Measurements from ENCODE around the gene DCTN2.
"Not testable (repeated sequence)": the region's sequence is repeated elsewhere in the genome, so short reads cannot be mapped to it uniquely, and the experiment has no call there.

DCTN2 gene

DNA sequence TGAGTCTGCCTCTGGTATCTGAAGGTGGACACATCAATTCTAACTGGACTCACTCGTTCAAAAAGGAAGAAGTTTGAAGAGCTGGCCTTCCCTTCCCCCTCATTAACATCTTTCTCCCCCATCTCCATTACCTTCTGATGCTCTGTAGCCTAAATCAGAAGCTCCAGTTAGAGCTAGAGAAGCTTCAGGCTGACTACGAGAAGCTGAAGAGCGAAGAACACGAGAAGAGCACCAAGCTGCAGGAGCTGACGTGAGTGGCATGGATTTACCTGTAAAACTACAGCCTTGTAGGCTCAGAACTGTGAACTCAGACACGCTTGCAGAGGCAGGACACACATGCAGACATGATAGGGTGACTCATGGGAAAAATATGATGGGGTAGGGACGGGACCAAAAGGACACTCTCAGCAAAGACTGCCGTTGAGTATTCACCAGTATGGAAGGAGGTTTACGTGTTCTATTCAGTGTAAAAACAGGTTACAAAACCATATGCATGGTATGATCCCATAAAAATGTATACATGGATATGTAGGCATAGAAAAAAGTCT, 29.7 kb upstream of the DCTN2 start:
- no peak for DNase-seq

DNA sequence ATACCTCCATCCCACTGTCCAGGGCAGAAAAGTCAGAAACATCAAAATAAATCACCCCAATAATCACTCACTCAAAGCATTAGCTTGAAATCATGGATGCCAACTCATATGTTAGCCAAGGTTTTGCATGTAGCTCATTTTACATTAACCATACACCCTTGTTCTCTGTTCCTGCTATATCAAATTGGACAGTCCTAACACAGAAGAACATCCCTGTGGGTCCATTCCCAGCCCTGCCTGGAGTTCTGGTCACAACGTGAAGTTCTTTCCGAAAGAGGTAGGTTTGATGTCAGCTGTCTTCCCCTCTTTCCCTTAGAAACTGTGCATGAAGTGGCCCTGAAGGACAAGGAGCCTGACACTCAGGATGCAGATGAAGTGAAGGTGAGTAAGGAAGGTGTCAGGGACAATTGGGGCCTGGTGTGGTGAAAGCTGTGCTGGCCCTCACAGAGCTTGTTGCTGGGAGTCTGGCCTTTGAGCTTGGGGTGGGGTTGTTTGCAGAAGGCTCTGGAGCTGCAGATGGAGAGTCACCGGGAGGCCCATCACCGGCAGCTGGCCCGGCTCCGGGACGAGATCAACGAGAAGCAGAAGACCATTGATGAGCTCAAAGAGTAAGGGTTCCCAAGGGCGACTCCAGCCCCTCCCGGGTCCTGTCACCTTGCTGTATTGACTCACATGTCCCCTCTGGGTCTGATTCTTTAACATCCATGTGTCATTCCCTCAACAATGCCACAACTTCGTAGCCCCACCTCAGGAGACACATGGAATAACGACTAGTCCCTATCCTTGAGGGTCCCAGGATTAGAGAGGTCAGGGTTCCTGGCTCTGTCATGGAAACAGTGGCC, 29.0 kb upstream of the DCTN2 start:
- DNase-seq, result no peak

DNA sequence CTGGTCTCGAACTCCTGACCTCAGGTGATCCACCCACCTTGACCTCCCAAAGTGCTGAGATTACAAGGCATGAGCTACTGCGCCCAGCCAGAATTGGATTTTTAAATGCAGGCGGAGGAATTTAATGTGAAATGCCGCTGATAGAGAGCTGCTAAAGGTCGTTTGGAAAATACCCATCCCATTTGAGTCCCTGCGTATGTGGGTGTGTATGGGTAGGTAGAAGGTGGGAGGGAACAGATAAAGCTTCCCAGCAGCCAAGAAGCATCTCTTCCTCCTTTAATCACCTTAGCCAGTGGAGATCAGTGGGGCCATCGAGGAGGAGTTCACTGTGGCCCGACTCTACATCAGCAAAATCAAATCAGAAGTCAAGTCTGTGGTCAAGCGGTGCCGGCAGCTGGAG, 27.8 kb upstream of the DCTN2 start:
- no peak for DNase-seq

DNA sequence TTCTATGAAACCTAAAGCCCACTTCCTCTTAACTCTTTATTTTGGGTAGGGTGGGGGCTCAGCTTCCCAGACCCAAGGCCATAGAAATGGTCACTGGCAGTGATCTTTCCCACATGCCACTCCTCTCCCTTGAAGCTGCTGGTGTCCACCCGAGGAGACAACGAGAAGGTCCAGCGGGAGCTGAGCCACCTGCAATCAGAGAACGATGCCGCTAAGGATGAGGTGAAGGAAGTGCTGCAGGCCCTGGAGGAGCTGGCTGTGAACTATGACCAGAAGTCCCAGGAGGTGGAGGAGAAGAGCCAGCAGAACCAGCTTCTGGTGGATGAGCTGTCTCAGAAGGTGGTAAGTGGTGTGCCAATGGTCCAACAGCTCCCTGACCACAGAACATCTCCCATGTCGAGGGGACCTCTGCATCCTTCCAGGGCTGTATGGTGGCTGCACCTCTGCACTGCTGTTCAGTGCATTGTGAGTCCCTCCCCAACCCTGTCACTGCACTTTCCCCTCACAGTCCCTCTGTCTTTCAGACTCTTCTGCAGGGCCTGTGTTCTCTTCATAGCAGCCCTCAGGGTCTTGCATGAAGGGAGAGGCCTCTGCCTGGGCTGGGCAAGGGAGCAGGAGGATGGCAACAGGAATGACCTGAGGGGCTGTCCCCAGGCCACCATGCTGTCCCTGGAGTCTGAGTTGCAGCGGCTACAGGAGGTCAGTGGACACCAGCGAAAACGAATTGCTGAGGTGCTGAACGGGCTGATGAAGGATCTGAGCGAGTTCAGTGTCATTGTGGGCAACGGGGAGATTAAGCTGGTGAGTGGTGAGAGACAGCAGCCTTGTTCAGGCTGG, 25.2 kb upstream of the DCTN2 start:
- DNase-seq, result no peak

DNA sequence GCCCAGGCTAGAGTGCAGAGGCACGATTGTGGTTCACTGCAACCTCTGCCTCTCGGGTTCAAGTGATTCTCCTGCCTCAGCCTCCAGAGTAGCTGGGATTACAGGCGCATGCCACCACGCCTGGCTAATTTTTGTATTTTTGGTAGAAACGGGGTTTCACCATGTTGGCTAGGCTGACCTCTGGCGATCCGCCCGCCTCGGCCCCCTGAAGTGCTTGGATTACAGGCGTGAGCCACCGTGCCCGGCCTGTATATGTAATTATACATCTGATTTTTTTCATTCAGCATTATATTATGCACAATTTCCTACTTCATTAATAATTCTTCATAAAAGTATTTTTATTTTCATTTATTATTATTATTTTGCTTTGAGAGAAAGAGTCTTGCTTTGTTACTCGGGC, 23.4 kb upstream of the DCTN2 start:
- DNase-seq, result not testable (repeated sequence)

DNA sequence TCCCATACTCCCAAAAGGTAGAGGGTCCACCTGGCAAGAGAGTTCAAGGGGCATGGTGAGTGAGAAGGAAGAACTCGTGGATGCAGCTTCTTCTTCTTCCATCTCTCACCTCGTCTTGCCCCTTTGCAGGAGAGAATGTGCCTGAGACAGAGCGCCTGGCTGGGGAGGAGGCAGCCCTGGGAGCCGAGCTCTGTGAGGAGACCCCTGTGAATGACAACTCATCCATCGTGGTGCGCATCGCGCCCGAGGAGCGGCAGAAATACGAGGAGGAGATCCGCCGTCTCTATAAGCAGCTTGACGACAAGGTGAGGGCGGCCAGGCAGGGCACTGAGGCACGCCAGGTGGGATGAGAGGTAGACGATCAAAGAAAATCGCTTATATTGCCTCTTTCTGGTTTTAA, 22.9 kb upstream of the DCTN2 start:
- DNase-seq, result no peak

DNA sequence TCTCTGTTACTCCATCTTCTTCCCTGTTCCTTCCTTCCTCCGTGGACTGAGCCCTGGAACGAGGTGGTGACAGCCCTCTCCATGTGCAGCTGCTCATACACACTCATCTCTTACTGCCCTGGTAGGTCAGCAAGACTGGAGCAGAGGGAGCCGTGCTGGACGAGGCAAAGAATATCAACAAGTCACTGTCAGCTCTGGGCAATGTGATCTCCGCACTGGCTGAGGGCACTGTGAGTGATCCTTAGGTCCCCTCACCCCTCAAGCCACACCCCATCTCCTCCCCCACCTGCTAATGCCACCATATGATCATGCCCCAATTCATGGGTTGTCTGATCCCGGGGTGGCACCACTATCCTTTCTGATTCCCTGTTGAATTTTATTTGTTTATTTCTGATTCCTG, 21.8 kb upstream of the DCTN2 start:
- DNase-seq, result no peak

DNA sequence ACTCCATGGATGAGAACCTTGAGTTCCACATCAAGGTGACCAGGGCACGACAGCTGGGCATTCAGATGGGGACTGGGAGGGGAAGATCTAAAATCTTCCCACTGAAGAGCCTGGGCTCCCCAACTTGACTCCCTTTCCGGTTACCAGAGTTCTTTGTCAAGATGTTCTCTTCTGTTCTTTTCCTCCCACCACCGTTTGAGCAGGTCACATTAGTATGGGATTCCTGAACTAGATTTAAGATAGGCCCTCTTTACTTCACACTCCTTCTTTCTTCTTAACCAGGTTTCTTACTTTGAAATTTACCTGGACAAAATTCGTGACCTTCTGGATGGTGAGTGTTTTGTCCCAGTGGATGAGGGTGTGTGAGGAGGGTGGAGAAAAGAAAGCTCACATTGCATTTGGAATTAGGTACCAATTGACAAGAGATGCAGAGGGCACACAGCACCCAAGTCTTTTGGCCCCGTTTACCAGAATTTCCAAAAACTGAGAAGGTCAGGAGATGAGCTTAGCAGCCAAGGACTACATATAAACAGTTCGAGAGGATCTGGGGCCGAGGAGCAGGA, 17.3 kb upstream of the DCTN2 start:
- DNase-seq, result no peak

DNA sequence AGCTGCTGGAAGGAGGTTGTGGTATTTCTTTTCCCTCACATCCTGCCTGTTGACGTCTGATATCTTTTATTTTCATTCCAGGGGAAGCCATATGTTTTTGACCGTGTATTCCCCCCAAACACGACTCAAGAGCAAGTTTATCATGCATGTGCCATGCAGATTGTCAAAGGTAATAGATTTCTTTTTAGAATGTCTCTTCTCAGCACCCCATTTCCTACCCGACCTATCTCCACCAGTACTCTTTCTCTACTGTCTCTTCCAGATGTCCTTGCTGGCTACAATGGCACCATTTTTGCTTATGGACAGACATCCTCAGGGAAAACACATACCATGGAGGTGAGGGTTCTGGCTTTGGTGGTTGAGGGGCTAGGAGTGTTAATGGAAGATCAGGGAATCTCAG, 16.4 kb upstream of the DCTN2 start:
- DNase-seq, result no peak

DNA sequence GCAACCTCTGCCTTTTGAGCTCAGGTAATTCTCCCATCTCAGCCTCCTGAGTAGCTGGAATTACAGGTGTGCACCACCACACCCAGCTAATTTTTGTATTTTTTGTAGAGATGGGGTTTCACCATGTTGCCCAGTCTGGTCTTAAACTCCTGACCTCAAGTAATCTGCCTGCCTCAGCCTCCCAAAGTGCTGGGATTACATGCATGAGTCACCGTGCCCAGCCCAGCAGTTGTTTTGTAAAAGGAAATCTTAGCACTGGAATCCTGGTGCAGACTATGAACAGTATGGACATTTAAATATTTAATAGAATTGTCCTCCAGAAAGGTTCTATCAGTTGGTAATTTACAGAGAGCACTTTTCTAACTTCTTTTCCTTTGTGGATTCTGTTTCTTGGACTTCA, 14.1 kb upstream of the DCTN2 start:
- DNase-seq, result peak; percentile 20

DNA sequence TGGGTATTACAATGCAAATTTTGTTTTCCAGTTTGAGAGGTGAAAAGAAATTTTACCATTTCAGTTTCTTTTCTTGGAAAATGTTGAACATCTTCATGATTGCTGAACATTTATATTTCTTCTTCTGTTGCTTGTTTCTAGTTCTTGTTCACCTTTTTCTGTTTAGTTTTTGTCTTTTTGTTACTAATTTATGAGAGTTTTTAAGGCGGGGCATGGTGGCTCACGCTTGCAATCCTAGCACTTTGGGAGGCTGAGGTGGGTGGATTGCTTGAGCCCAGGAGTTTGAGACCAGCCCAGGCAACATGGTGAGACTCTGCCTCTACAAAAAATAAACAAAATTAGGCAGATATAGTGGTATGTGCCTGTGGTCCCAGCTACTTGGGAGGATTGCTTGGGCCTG, 13.5 kb upstream of the DCTN2 start:
- DNase-seq, result no peak

DNA sequence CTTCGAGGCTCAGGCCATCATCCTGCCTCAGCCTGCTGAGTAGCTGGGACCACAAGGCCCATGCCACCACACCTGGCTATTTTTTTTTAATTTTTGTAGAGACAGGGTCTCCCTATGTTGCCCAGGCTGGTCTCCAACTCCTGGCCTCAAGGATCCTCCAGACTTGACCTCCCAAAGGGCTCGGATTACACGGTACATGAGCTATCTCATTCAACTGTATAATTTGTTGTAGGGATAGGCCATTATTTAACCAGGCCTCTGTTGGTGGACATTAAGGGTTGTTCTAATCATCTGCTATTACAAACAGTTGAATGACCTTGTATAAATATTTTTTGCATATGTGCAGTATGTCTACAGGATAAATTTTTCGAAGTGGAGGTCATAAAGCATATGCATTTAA, 11.9 kb upstream of the DCTN2 start:
- no peak for DNase-seq

DNA sequence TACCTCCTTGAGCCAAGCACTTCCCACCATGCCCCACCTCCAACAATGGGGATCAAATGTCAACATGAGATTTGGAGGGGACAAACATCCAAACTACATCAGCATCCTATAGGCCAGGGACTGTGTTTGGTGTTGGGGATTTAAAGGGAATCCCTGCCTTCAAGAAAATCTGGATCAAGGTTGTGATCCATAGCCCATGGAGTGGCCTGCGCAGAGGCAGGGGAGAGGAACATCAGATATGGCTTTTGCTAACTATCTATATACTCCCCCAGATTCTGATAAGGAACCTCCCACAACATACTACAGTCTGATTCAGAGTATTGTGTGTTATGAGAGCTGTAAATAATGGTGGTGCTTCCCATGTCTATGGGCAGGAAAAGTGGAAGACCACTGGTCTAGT, 7.9 kb upstream of the DCTN2 start:
- peak; percentile 28 for DNase-seq

DNA sequence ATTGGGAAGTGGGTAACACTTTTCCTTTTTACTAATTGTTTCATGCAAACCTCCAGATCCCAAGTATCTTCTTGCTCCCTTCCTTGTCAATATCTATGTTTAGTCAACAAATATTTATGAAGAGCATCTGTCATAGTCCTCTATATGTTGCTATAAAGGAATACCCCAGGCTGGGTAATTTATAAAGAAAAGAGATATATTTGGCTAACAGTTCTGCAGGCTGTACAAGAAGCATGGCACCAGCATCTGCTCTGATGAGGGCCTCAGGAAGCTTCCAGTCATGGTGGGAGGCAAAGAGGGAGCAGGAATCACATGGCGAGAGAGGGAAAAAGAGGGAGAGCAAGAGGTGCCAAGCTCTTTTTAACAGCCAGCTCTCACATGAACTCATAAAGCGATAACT, 7.5 kb upstream of the DCTN2 start:
- no peak for DNase-seq

DNA sequence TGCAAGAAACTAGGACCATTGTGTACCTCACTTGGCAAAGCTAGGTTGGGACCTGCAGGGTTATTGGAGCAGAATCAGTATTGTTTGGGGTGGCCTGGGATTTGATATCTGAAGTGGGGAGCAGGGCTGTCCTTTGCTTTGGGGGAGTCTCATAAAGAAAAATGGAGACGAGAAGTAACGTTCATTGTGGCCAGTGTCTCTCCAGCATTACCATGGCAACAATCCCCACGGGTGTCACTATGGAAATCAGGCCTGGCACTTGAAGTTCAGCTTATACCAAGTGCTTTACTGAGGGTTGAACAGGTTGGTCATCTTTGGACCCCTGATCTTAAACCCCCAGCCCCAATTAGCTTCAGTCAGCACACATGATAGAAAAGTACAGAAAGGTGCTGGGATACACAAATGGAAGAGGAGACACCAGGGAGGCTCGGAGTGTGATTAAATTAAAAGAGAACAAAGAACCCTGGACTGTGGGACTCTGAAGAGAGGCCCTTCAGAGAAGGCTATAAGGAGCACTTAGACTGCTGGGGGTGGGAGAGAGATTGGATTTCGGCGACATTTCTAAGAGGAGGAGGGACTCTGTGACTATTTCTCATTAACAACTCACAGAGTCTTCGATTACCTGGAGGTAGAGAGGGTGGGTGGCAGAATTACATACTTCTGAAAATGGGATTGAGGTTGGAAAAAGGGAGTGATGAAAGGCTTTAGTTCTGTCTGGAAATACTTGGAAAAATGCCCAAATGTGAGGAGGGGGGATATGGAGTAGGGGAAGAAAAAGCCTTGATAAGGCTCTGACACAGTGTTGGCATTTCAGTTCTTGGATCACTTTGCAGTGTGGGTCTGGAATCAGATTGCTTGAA, 6.6 kb upstream of the DCTN2 start:
- DNase-seq, result no peak

DNA sequence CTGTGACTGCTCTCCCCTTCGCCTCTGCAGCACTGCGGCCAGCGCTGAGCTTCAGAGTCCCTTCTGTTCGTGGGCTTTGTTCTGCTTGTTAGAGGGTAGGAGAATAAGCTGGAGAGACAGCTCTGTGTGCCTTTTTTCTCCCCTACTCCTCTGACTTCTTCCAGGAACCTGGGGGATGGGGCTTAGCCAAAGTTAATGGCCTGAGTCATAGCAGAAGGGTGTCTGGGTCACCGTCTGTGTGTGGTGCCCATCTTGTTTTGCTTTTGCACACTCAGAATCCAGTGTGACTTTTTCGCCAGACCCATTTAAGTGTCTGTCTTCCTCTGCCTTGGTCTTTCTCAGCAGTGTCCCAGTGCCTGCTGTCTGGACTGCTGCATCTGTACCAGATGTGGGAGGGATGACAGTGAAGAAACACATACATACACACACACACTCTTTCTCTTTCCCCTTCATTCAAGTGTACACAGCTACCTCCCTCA, 5.9 kb upstream of the DCTN2 start:
- DNase-seq, result peak; percentile 43

DNA sequence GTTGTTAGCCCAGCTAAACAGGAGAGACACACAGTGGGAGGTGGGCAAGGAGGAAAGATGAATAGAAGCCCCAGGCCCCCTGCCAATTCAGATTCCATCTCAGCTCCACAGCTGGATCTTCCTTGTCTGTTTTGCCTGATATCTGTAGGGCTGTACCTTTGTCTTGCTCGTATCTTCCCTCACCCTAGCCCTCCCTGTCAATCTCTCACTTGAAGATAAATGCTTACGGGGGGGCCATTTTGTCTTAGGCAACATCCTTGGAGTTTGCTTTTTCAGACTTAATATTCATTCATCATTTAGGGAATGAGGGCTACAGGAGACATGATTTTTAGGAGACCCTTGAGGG, 5.3 kb upstream of the DCTN2 start:
- DNase-seq, result no peak

DNA sequence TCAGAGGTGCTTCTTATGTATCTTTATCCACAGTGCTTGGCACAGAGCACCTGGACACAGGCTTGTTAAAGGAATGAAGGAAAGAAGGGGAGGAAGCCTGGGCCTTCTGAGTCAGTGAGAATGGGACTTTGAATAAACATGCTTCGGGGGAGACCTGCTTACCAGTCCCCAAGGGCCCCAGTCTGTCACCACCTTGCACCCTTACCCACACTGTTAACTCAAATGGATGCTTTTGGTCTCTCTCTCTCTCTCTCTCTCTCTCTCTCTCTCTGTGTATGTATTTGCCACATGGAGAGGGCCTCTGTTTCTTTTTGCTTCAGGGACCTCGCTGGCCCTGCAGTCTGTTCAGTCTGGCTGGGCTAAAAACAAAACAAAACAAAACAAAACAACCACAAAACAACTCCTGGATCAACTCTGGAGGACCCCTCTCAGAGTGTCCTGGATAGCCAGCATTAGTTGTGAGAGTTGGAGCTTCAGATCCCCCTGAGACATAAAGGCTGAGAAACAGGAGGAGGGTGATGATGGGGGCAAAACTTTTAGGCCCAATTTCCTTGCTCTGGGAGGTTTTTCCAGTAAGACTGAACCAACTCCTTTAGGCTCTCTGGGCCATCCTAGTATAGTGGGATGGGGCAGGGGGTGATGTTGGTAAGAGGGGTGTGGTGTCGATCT, 4.8 kb upstream of the DCTN2 start:
- no peak for DNase-seq

DNA sequence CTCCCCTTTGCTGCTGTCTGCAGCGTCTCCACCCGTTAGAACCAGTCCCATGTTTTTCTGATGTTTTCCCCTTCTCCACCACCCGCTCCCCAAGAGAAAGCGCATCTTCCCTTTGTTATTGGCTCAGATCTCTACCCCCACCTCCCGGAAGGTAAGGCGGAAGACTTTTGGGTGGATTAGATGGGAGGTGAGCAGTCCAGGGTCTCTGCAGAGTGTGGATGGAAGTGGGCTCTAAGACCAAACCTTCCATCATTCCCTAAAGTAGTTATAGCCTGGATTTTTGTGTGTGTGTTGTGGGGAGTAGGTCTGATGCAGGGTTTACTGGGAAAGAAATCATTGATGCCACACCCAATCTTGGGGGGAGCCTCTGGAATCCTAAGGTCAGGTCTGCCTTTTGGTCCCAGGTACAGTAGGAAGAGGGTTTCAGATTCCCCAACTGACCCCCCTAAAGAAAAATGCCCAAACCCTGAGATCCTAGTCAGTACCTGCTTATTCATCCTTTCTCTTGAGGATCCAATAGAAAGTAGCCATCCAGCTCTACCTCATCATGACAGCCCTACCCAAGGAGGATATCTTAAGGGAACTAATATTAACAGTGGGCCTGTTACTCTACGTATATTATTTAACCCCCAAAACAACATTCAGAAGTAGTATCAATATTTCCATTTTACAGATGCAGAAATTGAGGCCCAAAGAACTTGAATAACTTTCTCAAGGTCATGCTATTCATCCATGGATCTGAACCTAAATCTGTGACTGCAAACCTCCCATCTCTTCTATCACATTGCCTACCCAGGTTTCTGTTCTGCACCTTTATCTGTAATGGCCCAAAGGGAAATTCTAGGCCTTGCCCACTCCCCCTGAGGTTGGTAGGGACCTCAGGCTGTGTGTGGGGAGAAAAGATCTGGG, 3.9 kb upstream of the DCTN2 start:
- DNase-seq, result no peak

DNA sequence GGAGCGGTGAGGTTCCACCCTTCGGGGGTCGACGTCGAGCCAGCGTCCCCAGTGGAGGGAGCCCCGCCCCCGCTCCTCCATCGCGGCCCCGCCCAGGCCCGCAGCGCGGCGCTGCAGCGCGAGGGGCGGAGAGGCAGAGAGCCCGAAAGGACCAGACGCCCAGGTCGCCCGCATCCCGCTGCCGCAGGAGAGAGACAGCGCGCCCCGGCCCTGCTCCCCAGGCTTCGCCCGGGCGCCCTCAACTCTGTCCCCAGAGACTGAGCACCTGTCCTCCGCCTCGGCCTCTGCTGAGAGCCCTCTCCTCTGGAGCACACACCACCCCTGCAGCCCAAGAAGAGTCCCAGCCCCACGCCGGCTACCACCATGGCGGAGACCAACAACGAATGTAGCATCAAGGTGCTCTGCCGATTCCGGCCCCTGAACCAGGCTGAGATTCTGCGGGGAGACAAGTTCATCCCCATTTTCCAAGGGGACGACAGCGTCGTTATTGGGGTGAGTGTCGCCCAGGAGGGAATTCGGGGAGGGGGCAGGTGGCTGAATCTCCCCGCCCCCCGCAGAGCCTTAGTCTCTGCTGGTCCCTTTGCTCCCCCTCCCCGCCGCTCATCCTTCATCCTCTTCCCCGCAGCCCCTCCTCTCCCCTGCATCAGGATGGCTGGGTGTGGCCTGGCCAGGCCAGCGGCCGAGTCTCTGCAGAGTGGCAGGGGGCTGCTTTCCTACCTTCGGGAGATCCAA, 3.1 kb upstream of the DCTN2 start, which contains the start of gene KIF5A:
Gene KIF5A (plus strand): TSS at position 136 of the 732 bp plus-strand sequence. CDS start 228 bp downstream, at position 364.
- peak; percentile 79 for DNase-seq

Measured in NCI-H82 (cell line).